NCI-H460 (cell line): ENCODE results near the gene NDRG4. TPM values are rescaled to one million over a fixed set of nuclear protein-coding genes. Genes with fewer than 3 reads are reported as not detected.
"Not testable (repeated sequence)": the region's sequence is repeated elsewhere in the genome, so short reads cannot be mapped to it uniquely, and the experiment has no call there.

ENCODE experiments used
- DNase-seq: peaks from one replicate; pipeline ENCODE4 v3.0.0-alpha.2; 2016; ENCODE audit warnings: low read depth; ENCODE audit errors: extremely low read depth
- total RNA-seq: library from RNA; depleted of rRNA; stranded (reverse); fragments of >200 nt; shearing (Covaris generic); gene quantifications from 2 replicates; pipeline ENCODE4 v1.2.3, GENCODE V29; 2014

The NDRG4 gene
- total RNA-seq, 1 experiment from 2014 or later, result 9.9 TPM

DNA sequence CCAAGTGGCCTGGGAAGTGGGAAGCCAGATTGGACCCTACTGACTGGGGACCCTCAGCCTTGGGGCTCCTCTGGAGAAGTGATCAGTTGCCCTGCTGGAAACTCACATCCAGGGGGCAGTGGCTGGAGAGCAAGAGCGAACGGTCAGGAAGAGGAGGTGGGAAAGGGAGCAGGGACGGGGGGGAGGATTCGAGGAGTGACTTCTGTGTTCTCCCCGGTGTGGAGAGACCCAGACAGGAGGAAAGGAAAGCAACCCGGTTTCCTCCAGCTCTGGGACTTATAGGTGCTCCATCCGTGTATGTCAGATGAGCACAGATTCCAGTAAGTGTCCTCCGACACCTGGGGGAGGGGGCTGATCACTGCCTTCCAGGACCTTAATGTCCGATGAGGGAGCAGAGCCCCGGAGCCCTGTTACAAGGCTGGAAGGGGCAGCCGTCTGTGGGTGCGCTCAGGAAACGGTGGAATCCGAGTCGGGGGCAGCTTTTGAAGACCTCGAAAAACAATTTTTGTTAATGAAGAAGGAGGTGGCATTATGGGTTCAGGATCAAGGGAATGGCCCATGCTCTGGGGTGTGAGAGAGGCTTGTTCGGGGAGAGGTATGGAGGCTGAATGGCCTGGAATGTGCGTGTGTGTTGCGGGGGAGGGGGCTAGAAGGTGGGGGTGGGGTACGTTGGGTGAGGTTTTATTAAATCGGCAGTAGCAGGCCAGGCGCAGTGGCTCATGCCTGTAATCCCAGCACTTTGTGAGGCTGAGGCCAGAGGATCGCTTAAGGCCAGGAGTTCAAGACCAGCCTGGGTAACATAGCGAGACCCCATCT is 34.8 kb upstream of the NDRG4 start:
- DNase-seq, result peak; percentile 15

DNA sequence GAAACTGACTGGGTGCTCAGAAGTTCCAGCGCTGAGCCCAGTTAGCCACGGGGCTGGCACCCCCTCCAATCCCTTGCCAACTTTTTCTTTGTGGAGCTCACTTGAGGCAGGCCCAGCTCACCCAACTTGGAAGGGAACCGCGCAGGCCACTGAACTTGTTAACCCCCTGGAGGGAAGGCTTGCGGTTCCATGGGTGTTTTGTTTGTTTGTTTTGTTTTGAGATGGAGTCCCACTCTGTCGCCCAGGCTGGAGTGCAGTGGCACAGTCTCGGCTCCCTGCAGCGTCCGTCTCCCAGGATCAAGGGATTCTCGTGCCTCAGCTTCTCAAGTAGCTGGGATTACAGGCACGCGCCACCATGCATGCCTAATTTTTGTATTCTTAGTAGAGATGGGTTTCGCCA is 34.1 kb upstream of the NDRG4 start:
- DNase-seq, result no peak

- DNase-seq, result no peak
Observed at GRCh38 chr16:58466396-58466795, 33.5 kb upstream of the NDRG4 start.

DNA sequence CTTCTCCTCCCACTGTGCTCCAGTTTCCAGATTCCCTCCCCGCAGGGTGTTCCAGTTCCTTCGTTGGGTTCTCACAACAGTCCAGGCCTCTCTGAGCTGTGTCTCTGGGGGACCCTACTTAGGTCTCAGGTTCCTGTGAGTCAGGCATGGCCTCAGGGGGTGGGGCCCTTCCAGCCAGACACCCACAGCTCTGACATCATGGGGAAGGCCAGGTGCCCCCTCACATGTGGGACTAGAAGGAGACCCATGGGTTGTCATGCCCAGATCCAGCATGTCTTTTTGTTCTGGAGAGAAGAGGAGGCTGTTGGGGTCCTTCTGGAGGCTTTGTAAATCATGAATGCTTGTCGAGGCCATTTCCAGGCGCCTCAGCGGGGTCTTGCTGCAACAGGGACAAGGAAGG is 32.0 kb upstream of the NDRG4 start:
- no peak for DNase-seq

DNA sequence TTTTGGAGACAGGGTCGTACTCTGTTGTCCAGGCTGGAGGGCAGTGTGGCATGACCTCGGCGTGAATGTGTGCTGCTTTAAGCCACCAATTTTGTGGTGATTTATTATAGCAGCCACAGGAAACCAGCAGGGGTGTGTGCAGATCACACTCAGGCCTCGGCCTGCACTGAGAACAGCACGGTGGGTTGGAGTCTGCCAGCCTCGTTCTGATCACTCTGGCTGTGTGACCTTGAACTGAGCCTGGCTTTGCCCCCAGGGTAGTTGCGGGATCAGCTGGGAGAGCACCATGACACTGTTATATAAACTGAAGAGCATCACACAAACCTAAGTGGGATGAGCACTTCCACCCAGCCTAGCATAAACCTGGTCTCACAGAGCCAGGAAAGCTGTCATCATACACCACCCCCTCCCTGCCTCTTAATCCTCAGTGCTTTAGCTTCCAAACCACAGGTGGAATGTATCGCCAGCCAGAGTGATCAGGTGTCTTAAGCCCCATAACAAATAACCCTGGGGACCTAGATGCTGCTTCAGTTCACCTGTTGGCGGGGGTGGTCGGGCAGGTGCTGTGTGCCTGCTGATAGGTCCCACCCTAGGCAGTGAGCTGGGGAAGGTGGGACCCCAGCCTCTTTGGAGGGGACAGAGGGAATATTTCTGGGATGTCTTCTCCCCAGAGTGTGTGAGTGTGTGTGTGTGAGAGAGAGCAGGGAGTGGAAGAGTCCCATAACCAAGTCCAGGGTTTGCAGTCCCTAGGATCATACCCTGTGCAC is 28.6 kb upstream of the NDRG4 start:
- no peak for DNase-seq

DNA sequence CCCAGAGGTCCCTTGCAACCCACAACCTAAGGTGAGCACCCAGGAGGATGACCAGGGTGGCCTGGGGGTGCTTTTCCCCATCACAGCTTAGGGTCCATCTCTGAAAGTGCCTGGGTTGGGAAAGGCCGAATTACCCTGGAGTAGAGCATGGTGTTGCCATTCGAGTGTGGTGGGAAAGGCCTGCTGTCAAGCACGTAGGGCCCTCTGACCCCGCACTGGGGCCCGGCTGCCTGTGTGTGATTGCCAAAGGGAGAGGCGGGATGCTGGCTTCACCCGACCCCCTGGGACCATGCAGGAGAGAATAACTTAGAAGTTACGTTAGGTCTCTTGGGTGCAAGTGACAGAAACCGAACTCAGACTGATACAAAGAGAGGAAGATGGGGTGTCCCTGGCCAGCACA is 27.7 kb upstream of the NDRG4 start:
- DNase-seq, result no peak

DNA sequence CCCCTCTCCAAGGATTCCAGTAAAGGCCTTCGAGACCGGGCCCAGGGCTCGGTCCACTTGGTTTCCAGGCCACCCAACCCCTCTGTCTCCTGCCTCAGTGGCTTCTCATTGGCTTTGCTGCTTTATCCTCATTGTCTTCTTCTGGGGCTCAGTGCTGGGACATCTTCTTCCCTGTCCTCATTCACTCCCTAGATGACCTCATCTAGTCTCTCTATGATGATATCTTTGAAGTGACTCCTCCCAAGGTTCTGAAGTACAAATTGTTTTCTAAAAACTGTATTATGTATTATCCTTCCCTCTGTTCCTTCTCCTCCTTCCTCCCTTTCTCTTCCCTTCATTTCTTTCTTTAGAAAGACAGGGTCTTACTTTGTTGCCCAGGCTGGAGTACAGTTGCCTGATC is 27.1 kb upstream of the NDRG4 start:
- no peak for DNase-seq

DNA sequence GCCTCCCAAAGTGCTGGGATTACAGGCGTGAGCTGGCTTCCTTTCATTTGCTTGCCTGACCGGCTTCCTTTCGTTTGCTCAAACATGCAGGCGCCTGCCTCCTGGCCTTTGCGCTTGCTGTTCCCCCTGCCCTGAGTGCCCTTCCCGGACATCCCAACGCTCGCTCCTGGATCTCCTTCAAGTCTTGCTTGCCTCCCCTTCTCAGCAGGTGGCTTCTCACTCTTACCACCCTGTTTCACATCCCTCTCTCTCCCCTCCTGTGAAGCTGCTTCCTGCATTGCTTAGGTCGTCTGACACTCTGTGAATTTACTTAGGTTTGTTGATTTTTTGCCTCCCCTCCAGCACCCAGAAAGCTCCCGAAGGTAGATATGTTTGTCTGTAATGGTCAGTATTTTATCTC is 25.6 kb upstream of the NDRG4 start:
- DNase-seq, result no peak

- no peak for DNase-seq
Observed at GRCh38 chr16:58475091-58475619, 24.8 kb upstream of the NDRG4 start.

- DNase-seq, result no peak
Observed at GRCh38 chr16:58476791-58477190, 23.2 kb upstream of the NDRG4 start.

DNA sequence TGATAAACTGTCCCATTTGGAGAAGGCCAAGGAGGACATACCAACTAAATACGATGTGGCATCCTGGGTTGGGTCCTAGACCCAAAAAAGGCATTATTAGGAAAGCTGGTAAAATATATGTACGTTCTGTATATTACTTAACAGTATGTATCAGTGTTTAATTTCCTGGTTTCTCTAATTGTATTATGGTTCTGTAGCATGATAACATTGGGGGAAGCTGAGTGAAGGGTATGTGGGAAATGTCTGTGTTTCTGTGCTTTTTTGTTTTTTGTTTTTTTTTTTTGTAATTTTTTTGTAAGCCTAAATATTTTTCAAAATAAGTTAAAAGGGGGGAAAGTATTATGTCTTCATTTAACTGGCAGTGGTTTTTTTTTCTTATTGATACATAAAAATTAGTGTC is 21.5 kb upstream of the NDRG4 start:
- no peak for DNase-seq

DNA sequence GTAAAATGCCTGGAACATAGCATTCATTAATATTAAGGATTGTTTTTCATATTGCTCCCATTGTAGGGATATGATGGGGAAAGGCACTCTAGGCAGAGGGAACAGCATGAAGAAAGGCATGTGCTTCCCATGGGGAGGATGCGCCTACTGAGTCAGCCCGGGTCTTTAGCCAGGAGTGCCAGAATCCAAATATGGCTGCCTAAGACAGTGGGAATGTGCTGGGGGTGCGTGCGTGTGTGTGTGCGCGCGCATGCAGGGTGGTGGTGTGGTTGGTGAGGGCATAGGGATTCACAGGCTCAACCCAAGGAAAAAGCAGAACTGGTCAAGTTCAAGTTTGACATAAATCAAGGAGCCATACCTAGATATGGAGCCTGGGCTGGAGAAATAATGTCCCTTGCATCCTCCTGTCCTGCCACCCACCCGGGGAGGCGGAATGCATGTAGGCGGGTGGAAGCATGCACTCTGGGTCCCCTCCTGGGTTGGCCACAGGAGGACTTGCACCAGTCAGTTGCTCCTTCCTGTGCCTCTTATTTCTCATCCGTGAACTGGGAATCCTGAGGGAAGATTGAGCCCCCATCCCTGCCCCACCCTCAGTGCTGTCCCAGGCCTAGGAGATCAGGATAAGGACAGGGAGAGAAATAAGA is 18.6 kb upstream of the NDRG4 start:
- DNase-seq, result no peak

GRCh38 chr16:58481931-58482330 is 18.0 kb upstream of the NDRG4 start:
- DNase-seq, result no peak

DNA sequence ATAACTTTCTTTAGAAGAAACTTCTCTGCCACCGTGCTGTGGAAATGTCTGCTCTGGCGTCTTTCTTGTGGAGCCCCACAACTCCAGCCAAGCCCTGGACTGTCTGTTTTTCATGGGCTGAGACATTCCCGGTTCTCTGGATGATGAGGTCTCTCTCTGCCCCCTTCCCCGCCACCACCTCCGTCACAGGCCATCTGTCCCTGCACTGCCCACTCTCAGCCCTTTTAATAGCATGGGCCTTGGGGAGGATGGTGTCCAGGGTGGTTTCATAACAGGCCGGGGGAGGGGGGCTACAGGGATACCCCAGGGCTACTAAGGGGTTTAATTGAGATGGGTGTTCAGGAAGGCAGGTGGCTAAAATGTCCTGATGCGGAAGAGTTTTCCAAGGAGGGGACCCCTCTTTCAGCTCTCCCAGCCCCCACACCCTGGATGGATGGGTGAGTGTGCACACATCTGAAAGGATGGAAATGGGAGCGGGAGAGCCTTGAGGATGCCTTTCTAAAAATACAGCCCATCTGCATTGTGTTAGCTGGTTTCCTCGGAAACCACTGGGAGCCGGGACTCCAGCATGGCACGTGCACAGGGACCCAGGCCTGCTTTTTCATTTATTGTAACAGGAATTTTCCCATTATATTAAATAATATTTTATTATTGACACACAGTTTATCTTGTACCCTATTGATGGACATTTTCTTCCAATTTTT is 14.6 kb upstream of the NDRG4 start:
- DNase-seq, result no peak

DNA sequence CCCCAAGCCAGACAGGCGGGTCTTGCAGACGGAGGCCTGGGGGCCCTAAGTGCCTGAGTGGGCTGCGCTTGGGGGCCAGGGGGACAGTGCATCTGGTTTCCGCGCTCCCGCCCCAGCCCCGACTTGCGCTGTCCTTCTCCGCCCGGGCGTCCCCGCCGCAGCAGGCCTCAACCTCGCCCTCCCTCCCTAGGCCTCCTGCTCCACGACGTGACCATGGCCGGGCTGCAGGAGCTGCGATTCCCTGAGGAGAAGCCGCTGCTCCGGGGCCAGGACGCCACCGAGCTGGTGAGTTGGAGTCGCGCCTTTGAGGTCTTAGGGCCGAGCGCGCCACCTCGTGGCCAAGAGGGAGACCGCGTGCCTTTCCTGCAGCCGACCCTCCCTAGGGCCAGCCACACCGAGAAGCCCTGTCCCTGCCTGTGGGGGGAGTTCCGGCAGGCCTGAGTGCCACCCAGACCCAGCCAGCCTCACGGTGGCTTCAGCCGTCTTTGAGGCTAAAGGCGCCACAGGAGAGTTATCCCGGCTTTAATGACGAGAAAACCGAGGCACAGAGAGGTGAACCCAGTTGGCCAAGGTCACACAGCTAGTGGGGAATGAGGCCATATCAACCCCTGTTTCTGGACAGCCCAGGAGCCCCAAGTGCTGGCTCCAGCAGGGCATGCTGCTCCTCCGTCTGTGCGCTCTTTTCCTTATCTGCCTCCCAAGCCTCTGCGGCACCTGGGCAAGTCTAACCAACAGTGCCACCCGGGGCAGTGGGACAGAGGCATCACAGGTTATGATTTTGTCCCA is 12.2 kb upstream of the NDRG4 start:
- DNase-seq, result peak; percentile 85

DNA sequence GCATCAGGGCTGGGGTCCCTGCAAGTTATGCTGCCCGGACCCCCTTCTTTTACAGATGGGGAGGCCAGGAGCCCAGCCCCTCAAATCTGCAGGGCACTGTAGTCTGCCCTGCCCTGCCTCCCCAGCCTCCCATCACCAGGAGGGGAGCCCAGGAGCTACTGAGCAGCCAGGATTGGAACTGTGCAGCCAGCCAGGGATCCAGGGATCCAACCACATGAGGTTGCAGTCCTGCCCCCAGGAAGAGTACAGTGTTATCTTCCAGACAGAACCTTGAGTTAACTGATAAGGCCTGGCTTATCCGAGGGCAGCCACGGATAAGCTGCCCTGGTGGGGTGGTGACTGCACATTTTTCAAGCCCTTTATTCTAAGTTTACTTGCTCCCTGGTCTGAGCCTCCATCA is 11.4 kb upstream of the NDRG4 start:
- no peak for DNase-seq

DNA sequence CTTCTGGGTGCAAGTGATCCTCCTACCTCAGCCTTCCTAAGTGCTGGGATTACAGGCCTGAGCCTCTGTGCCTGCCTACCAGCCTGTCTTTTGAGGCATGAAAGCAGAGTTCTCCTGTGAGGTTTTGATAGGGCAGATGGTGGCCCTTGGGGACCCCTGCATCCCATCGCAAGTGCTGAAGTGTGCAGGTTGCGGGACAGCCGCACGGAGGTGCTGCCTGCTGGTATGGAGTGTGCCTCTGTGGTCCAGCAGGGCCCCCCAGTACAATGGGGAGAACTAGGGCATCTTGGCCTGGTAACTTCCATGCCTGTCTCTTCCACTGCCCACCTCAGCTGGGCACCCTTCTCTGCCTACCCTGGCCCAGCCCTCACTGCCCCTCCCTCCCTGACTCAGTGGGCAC is 9.9 kb upstream of the NDRG4 start:
- DNase-seq, result no peak

DNA sequence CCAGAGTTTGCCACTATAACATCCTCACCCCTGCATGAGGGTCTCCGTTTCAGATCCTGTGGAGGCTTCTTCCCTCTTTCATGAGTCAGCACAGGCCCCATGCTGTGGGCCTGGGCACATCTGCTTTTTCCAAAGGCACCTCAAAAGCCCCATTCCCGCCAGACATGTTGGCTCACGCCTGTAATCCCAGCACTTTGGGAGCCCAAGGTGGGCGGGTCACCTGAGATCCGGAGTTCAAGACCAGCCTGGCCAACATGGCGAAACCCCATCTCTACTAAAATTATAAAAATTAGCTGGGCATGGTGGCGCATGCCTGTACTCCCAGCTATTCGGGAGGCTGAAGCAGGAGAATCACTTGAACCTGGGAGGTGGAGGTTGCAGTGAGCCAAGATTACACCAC is 9.4 kb upstream of the NDRG4 start:
- DNase-seq, result not testable (repeated sequence)

- no peak for DNase-seq
Observed at GRCh38 chr16:58492066-58492465, 7.9 kb upstream of the NDRG4 start.

DNA sequence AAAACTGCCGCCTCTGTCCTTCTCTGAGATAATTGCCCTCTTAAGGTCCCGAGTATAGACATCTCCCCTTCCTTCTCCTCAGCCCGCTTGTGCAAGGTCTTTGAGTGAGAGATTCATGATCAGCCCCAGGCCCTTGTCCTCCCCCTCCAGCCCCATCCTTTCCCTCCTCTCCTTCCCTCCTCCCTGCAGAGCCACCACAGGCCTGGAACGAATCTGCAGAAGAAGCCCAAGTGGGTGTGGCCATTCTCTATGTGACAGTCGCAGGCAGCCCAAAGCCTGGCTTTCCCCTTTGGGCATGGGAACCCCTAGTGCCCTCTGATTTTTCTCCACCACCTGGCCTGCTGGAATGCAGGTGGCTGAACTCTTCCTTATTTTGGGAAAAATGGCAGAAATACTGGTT is 7.2 kb upstream of the NDRG4 start:
- no peak for DNase-seq
